Suprapubic skin (tissue), 4 donors: Measurements from ENCODE around the gene TXNRD3. TPM values are rescaled to one million over a fixed set of nuclear protein-coding genes. Genes with fewer than 3 reads are reported as not detected.

ENCODE experiments used
- DNase-seq, 2 donors: peaks; one replicate each; pipeline ENCODE4 v3.0.0-alpha.2; 2019; ENCODE audit warnings: low spot score in 2 of 2
- H3K27ac ChIP-seq: fragments of 200-600 bp; sonication (generic); one replicate; pipeline ENCODE4 v1.5.1; 2019
- H3K27me3 ChIP-seq: fragments of 200-600 bp; sonication (generic); one replicate; pipeline ENCODE4 v1.5.1; 2019
- H3K36me3 ChIP-seq: fragments of 200-600 bp; sonication (generic); one replicate; pipeline ENCODE4 v1.5.1; 2019
- H3K4me1 ChIP-seq: fragments of 200-600 bp; sonication (generic); one replicate; pipeline ENCODE4 v1.5.1; 2019
- H3K4me3 ChIP-seq: fragments of 200-600 bp; sonication (generic); one replicate; pipeline ENCODE4 v1.5.1; 2019; ENCODE audit warnings: mild to moderate bottlenecking
- H3K9me3 ChIP-seq: fragments of 200-600 bp; sonication (generic); one replicate; pipeline ENCODE4 v1.5.1; 2019
- EP300 ChIP-seq: sonication (generic); formaldehyde crosslinking; IDR thresholded peaks from one replicate; pipeline ENCODE4 v1.6.1; 2017; ENCODE audit warnings: antibody characterized with exemption
- POLR2A ChIP-seq, 2 donors: fragments of 450-650 bp; IDR thresholded peaks; one replicate each; pipeline ENCODE4 v1.6.1; 2017; ENCODE audit warnings: antibody characterized with exemption in 2 of 2, mild to moderate bottlenecking in 2 of 2, moderate library complexity in 2 of 2
- POLR2AphosphoS5 ChIP-seq, 3 donors: sonication (generic); formaldehyde crosslinking; IDR thresholded peaks; one replicate each; pipeline ENCODE4 v1.6.1; 2017; ENCODE audit warnings: antibody characterized with exemption in 3 of 3
- WGBS: methylation state at CpG from one replicate; pipeline ENCODE4 v1.1.5; 2018; 5-methylcytosine and 5-hydroxymethylcytosine counted together
- total RNA-seq, 4 donors: library from RNA; depleted of rRNA; stranded (reverse); fragments of >200 nt; gene quantifications; one replicate each; pipeline ENCODE4 v1.1.0, GENCODE V29; 2016
- TF ChIP-seq, protein P1 (sequence below), 2 donors: fragments of 200-600 bp in 1 of 2; fragments of 450-650 bp in 1 of 2; sonication (generic) in 1 of 2; IDR thresholded peaks; one replicate each; pipeline ENCODE4 v1.5.1; 2016 to 2019; ENCODE audit warnings: antibody characterized with exemption in 2 of 2, mild to moderate bottlenecking in 1 of 2, moderate library complexity in 1 of 2

TXNRD3 gene
- total RNA-seq, 4 donors from 2014 or later = 7.4 to 14.0 (median 11.3) TPM

DNA sequence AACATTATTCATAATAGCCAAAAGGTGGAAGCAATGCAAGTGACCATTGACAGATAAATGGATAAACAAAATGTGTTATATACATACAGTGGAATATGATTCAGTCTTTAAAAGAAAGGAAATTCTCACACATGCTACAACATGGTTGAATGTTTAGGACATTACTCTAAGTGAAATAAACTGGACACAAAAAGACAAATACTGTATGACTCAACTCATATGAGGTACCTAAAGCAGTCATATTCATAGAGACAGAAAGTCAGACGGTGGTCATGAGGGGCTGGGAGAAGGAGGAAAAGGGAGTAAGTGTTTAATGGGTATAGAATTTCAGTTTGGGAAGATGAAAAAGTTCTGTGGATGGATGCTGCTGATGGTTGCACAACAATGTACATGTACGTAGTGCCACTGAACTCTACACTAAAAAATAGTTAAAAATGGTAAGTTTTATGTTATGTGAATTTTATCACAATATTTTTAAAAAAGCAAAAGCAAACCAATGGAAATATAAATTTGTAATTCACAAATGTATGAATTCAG, 5.3 kb downstream of the TXNRD3 start:
- H3K27ac ChIP-seq = no peak overlapping the region
- no peak overlapping the region for H3K4me3 ChIP-seq
- H3K4me1 ChIP-seq = peaks cover 11% of the 10 kb centered on the region
- no peaks in the 10 kb centered on the region for H3K9me3 ChIP-seq
- 82% methylated on average over 2 of the region's 2 CpGs for WGBS
- TF ChIP-seq EP300 = no peak
- TF ChIP-seq, protein P1, sequence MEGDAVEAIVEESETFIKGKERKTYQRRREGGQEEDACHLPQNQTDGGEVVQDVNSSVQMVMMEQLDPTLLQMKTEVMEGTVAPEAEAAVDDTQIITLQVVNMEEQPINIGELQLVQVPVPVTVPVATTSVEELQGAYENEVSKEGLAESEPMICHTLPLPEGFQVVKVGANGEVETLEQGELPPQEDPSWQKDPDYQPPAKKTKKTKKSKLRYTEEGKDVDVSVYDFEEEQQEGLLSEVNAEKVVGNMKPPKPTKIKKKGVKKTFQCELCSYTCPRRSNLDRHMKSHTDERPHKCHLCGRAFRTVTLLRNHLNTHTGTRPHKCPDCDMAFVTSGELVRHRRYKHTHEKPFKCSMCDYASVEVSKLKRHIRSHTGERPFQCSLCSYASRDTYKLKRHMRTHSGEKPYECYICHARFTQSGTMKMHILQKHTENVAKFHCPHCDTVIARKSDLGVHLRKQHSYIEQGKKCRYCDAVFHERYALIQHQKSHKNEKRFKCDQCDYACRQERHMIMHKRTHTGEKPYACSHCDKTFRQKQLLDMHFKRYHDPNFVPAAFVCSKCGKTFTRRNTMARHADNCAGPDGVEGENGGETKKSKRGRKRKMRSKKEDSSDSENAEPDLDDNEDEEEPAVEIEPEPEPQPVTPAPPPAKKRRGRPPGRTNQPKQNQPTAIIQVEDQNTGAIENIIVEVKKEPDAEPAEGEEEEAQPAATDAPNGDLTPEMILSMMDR (IDR thresholded peaks at IDR 0.05) = no peak
- no peak for TF ChIP-seq POLR2A (IDR thresholded peaks at IDR 0.05)
- no peak for TF ChIP-seq POLR2AphosphoS5 (IDR thresholded peaks at IDR 0.05)
- no peak for DNase-seq
- no peaks in the 10 kb centered on the region for H3K27me3 ChIP-seq
- no peaks in the 10 kb centered on the region for H3K36me3 ChIP-seq

DNA sequence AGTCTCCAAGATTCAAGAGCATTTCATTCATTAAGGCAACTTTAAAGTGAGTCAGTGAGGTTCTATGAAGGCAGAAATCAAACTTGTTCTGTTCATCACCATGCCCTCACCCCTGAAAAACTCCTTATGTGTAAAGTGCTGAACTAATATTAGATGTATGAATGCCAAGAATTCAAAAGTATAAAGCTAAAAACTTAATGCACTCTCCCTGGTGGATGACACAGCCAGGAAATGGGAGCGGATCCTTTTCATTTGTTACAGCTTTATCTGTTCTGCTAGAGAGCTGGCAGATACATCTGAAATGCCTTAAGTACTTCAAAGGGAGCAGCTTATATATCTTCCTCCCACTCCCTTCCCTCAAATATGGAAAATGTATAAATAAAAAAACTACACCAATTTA, 8.2 kb downstream of the TXNRD3 start:
- Histone ChIP-seq H3K9me3 (no peaks in the 10 kb centered on the region), H3K27me3 (no peaks in the 10 kb centered on the region), H3K4me3 (no peak overlapping the region), H3K4me1 (no peaks in the 10 kb centered on the region), H3K27ac (no peak overlapping the region), H3K36me3 (peaks cover 18% of the 10 kb centered on the region)
- TF ChIP-seq POLR2A (IDR thresholded peaks at IDR 0.05) = no peak
- TF ChIP-seq POLR2AphosphoS5 (IDR thresholded peaks at IDR 0.05) = no peak
- TF ChIP-seq, protein P1 (IDR thresholded peaks at IDR 0.05) = no peak
- TF ChIP-seq EP300 = no peak
- WGBS = 61% methylated on average over 1 of the region's 1 CpG
- DNase-seq = no peak

DNA sequence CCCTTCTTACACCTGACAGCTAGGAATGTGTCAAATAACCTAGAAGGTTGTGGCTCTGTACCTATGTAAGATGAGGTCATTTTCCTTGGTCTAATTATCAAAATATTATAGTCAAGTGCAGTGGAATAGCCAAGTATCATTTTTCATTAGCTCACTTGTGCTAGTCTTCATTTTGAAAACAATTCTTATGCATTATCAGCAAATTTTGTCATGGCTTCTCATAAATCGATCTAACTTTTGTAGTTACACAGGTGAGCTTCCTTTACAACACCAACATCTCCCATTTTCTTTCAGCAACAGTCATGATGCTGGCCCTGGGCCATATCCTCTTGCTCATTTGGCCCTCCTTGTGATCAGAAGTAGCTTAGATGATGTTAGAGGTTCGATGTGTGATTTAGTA, 10.3 kb downstream of the TXNRD3 start:
- H3K4me3 ChIP-seq = no peak overlapping the region
- H3K27ac ChIP-seq = no peak overlapping the region
- TF ChIP-seq, protein P1 (IDR thresholded peaks at IDR 0.05) = no peak
- TF ChIP-seq POLR2AphosphoS5 (IDR thresholded peaks at IDR 0.05) (no peak), EP300 (no peak), POLR2A (IDR thresholded peaks at IDR 0.05) (no peak)
- WGBS = 79% methylated on average over 2 of the region's 2 CpGs
- no peaks in the 10 kb centered on the region for H3K4me1 ChIP-seq
- DNase-seq = no peak
- H3K9me3 ChIP-seq = no peaks in the 10 kb centered on the region
- H3K36me3 ChIP-seq = peaks cover 31% of the 10 kb centered on the region
- no peaks in the 10 kb centered on the region for H3K27me3 ChIP-seq

DNA sequence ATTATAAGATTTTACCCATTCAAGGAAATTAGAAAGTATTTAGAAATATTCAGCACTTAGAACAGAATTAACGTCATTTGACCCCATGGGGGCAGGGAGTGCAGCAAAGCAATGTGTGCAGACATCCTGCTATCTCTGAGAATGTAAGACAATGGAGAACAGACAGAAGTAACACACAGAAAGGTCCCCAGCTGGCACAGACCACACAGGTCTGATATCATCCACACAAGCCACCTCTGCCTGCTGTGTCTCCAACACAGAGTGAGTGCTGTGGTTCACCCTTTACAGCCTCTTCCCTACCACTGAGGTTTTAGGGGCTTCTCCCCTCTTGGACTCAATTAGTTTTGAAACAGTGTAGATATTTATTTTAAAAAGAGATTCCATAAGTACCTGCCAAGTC, 16.1 kb downstream of the TXNRD3 start:
- Histone ChIP-seq H3K9me3 (no peaks in the 10 kb centered on the region), H3K27ac (no peak overlapping the region), H3K36me3 (peaks cover 56% of the 10 kb centered on the region), H3K4me1 (no peaks in the 10 kb centered on the region), H3K4me3 (no peak overlapping the region), H3K27me3 (no peaks in the 10 kb centered on the region)
- WGBS = 100% methylated on average over 1 of the region's 1 CpG
- DNase-seq = no peak
- TF ChIP-seq, protein P1 (IDR thresholded peaks at IDR 0.05) = no peak
- TF ChIP-seq EP300 (no peak), POLR2A (IDR thresholded peaks at IDR 0.05) (no peak), POLR2AphosphoS5 (IDR thresholded peaks at IDR 0.05) (no peak)

DNA sequence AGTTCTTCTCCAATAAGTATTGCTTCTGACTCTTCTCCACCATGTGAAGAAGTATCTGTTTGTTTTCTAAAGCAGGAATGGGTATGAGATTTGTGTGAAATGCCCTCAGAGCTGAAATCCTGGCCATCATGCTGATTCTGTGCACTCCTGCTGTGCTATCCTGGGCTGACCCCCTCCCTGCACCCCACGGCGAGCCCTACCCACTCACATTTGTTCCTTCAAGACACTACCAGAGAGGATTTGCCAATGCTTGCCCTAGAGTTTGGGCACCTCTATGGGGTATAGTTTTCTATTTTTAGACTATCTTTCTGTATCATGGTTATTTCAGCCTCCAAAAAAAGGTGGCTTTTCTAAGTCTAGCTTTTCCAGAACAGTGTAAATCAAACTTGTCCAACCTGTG, 18.5 kb downstream of the TXNRD3 start:
- Histone ChIP-seq H3K4me1 (no peaks in the 10 kb centered on the region), H3K9me3 (no peaks in the 10 kb centered on the region), H3K27ac (no peak overlapping the region), H3K27me3 (no peaks in the 10 kb centered on the region), H3K4me3 (no peak overlapping the region), H3K36me3 (peaks cover 46% of the 10 kb centered on the region)
- WGBS = 86% methylated on average over 2 of the region's 2 CpGs
- TF ChIP-seq POLR2A (IDR thresholded peaks at IDR 0.05) (no peak), POLR2AphosphoS5 (IDR thresholded peaks at IDR 0.05) (no peak), EP300 (no peak)
- TF ChIP-seq, protein P1 (IDR thresholded peaks at IDR 0.05) = no peak
- DNase-seq = no peak
